Measurements from ENCODE around the gene MADD. TPM values are rescaled to one million over a fixed set of nuclear protein-coding genes. Genes with fewer than 3 reads are reported as not detected.

MADD gene
- total RNA-seq, 2 experiments from 2014 or later: 161 to 178 TPM

GRCh38 chr11:47236482-47236881 is 33.5 kb upstream of the MADD start:
- H3K4me1 Mint-ChIP-seq (ENCODE audit: low read depth): peaks cover 25% of the 10 kb centered on the region
- Histone ChIP-seq H3K27ac (ENCODE audit: low read depth in 1 of 2, low read length in 2 of 2) (no peak overlapping the region), H3K27me3 (ENCODE audit: control insufficient read depth in 1 of 2, insufficient read depth in 2 of 2, low read length in 2 of 2) (no peaks in the 10 kb centered on the region), H3K36me3 (ENCODE audit: insufficient read depth, low read length) (peaks cover 36% of the 10 kb centered on the region), H3K4me3 (ENCODE audit: low read length) (no peak overlapping the region), H3K9me3 (ENCODE audit: control insufficient read depth in 1 of 2, insufficient read depth in 1 of 2, low read length in 2 of 2) (no peaks in the 10 kb centered on the region), H3K4me1 (ENCODE audit: insufficient read depth, low read length) (peaks cover 24% of the 10 kb centered on the region)
- intact Hi-C loops (cut with DNase I, micrococcal nuclease): no loop called here
- no peak for TF ChIP-seq CTCF (IDR thresholded peaks at IDR 0.05)
- ChIA-PET POLR2A (interaction anchor here (0.6 to 6.0 kb wide), 3 partner anchors 12 to 23 kb away, joined by 3 to 51 read pairs (median 4); partner anchors contain the start of genes ACP2 and DDB2), CTCF (interaction anchor here (0.9 to 2.2 kb wide), 2 partner anchors 12 to 32 kb away, joined by 3 to 14 read pairs; partner anchors contain the start of gene ACP2)
- no peaks in the 10 kb centered on the region for H3K9me3 Mint-ChIP-seq
- H3K4me3 Mint-ChIP-seq: no peak overlapping the region
- peak overlapping the region; percentile 69 for H3K27ac Mint-ChIP-seq
- no peaks in the 10 kb centered on the region for H3K27me3 Mint-ChIP-seq
- DNase-seq (no peak), ATAC-seq (ENCODE audit: poor library complexity) (no peak)
- peaks cover 55% of the 10 kb centered on the region for H3K36me3 Mint-ChIP-seq (ENCODE audit: low read depth)

GRCh38 chr11:47239852-47240251 is 30.1 kb upstream of the MADD start:
- intact Hi-C loops (cut with DNase I, micrococcal nuclease): loop anchor here in 1 of 2 experiments (10.0 kb wide), 1 partner anchor 345 kb away; the partner anchor contains the start of gene FAM180B
- POLR2A ChIA-PET: no interaction called here
- H3K36me3 ChIP-seq (ENCODE audit: insufficient read depth, low read length): peaks cover 63% of the 10 kb centered on the region

GRCh38 chr11:47241841-47242301 is 28.1 kb upstream of the MADD start:
- Mint-ChIP-seq H3K9me3 (no peaks in the 10 kb centered on the region), H3K27ac (peak overlapping the region; percentile 11), H3K36me3 (ENCODE audit: low read depth) (peaks cover 79% of the 10 kb centered on the region), H3K4me3 (no peak overlapping the region), H3K27me3 (no peaks in the 10 kb centered on the region), H3K4me1 (ENCODE audit: low read depth) (peaks cover 6% of the 10 kb centered on the region)
- POLR2A ChIA-PET: interaction anchor here (0.7 to 3.9 kb wide), 3 partner anchors 23 to 28 kb away, joined by 3 to 17 read pairs (median 4); partner anchors contain the start of genes DDB2 and MADD
- no peak overlapping the region for H3K4me3 ChIP-seq (ENCODE audit: low read length)
- intact Hi-C loops (cut with DNase I, micrococcal nuclease): loop anchor here in 1 of 2 experiments (10.0 kb wide), 1 partner anchor 343 kb away; the partner anchor contains the start of gene FAM180B
- no peaks in the 10 kb centered on the region for H3K9me3 ChIP-seq (ENCODE audit: control insufficient read depth in 1 of 2, insufficient read depth in 1 of 2, low read length in 2 of 2)
- no peak overlapping the region for H3K27ac ChIP-seq (ENCODE audit: low read depth in 1 of 2, low read length in 2 of 2)
- no peak for TF ChIP-seq CTCF (IDR thresholded peaks at IDR 0.05)
- DNase-seq (no peak), ATAC-seq (ENCODE audit: poor library complexity) (no peak)
- peaks cover 1% of the 10 kb centered on the region for H3K4me1 ChIP-seq (ENCODE audit: insufficient read depth, low read length)
- CTCF ChIA-PET: no interaction called here
- H3K27me3 ChIP-seq (ENCODE audit: control insufficient read depth in 1 of 2, insufficient read depth in 2 of 2, low read length in 2 of 2): no peaks in the 10 kb centered on the region
- H3K36me3 ChIP-seq (ENCODE audit: insufficient read depth, low read length): peaks cover 76% of the 10 kb centered on the region

More at GRCh38 chr11:47239852-47240251, 30.1 kb upstream of the MADD start:
- H3K4me3 ChIP-seq (ENCODE audit: low read length): no peak overlapping the region
- H3K9me3 Mint-ChIP-seq: no peaks in the 10 kb centered on the region
- ATAC-seq (ENCODE audit: poor library complexity): no peak
- TF ChIP-seq CTCF (IDR thresholded peaks at IDR 0.05): no peak
- no peaks in the 10 kb centered on the region for H3K9me3 ChIP-seq (ENCODE audit: control insufficient read depth in 1 of 2, insufficient read depth in 1 of 2, low read length in 2 of 2)
- no peaks in the 10 kb centered on the region for H3K27me3 Mint-ChIP-seq
- CTCF ChIA-PET: no interaction called here
- peaks cover 80% of the 10 kb centered on the region for H3K36me3 Mint-ChIP-seq (ENCODE audit: low read depth)
- no peak overlapping the region for H3K4me3 Mint-ChIP-seq
- no peak overlapping the region for H3K27ac ChIP-seq (ENCODE audit: low read depth in 1 of 2, low read length in 2 of 2)
- H3K4me1 Mint-ChIP-seq (ENCODE audit: low read depth): peaks cover 13% of the 10 kb centered on the region
- H3K27me3 ChIP-seq (ENCODE audit: control insufficient read depth in 1 of 2, insufficient read depth in 2 of 2, low read length in 2 of 2): no peaks in the 10 kb centered on the region
- H3K27ac Mint-ChIP-seq: no peak overlapping the region
- H3K4me1 ChIP-seq (ENCODE audit: insufficient read depth, low read length): peaks cover 12% of the 10 kb centered on the region
- DNase-seq: no peak
